Left renal cortex interstitium (tissue), 4 donors: Measurements from ENCODE around the gene HMGN4. TPM values are rescaled to one million over a fixed set of nuclear protein-coding genes. Genes with fewer than 3 reads are reported as not detected.
"Not testable (repeated sequence)": the region's sequence is repeated elsewhere in the genome, so short reads cannot be mapped to it uniquely, and the experiment has no call there.

Experiments
- DNase-seq, 4 donors: peaks; one replicate each; pipeline ENCODE4 v3.0.0-alpha.2; 2013; ENCODE audit warnings: low read depth in 4 of 4, low spot score in 2 of 4, missing footprints in 1 of 4
- polyA plus RNA-seq, 4 donors: library from polyadenylated mRNA; unstranded; fragments of 120-200 nt; gene quantifications; one replicate each; pipeline ENCODE4 v1.2.1, GENCODE V29; 2013; ENCODE audit not compliant: insufficient read length in 4 of 4

Gene HMGN4
- polyA plus RNA-seq, 4 donors, result 78.4 to 95.3 (median 85.1) TPM

GRCh38 chr6:26547363-26547762 lies 9.2 kb downstream of the HMGN4 start:
- not testable (repeated sequence) for DNase-seq

- DNase-seq, result peak in 1 of 4 donors; percentile 61
These were observed 12.3 kb downstream of the HMGN4 start for GRCh38 chr6:26550250-26550993.

GRCh38 chr6:26552205-26552604 lies 14.0 kb downstream of the HMGN4 start:
- no peak for DNase-seq

- no peak for DNase-seq
These were observed 14.5 kb downstream of the HMGN4 start for GRCh38 chr6:26552640-26553188.

- no peak for DNase-seq
These were observed 15.1 kb downstream of the HMGN4 start for GRCh38 chr6:26553264-26553634.

- peak in 1 of 4 donors; percentile 72 for DNase-seq
These were observed 15.7 kb downstream of the HMGN4 start for GRCh38 chr6:26553635-26554446.

- no peak for DNase-seq
These were observed 16.2 kb downstream of the HMGN4 start for GRCh38 chr6:26554447-26554696.

- DNase-seq, result no peak
These were observed 16.7 kb downstream of the HMGN4 start for GRCh38 chr6:26554697-26555504.

- no peak for DNase-seq
These were observed 17.5 kb downstream of the HMGN4 start for GRCh38 chr6:26555505-26556262.

- DNase-seq, result no peak
These were observed 18.3 kb downstream of the HMGN4 start for GRCh38 chr6:26556263-26557070.

- no peak for DNase-seq
These were observed 23.6 kb downstream of the HMGN4 start for GRCh38 chr6:26561533-26562466.

- no peak for DNase-seq
These were observed 25.3 kb downstream of the HMGN4 start for GRCh38 chr6:26563488-26563887.

- DNase-seq, result peak; percentile 91 to 96 (median 95)
These were observed 30.7 kb downstream of the HMGN4 start for GRCh38 chr6:26568601-26569432.

- DNase-seq, result no peak
These were observed 31.2 kb downstream of the HMGN4 start for GRCh38 chr6:26569433-26569764.

- DNase-seq, result no peak
These were observed 32.1 kb downstream of the HMGN4 start for GRCh38 chr6:26570027-26570809.

GRCh38 chr6:26571592-26572296 lies 33.6 kb downstream of the HMGN4 start:
- no peak for DNase-seq
